HG02642 (cell line): ENCODE data around the gene ZER1.
A peak's percentile ranks its signal among the peaks of the same experiment; 100 is the strongest.

Experiments used
- ATAC-seq: cut with Tn5 transposase; IDR thresholded peaks from one replicate; pipeline ENCODE4 v1.9.1; 2021; ENCODE audit warnings: mild to moderate bottlenecking; ENCODE audit not compliant: unreplicated experiment, poor library complexity

ZER1 gene

DNA sequence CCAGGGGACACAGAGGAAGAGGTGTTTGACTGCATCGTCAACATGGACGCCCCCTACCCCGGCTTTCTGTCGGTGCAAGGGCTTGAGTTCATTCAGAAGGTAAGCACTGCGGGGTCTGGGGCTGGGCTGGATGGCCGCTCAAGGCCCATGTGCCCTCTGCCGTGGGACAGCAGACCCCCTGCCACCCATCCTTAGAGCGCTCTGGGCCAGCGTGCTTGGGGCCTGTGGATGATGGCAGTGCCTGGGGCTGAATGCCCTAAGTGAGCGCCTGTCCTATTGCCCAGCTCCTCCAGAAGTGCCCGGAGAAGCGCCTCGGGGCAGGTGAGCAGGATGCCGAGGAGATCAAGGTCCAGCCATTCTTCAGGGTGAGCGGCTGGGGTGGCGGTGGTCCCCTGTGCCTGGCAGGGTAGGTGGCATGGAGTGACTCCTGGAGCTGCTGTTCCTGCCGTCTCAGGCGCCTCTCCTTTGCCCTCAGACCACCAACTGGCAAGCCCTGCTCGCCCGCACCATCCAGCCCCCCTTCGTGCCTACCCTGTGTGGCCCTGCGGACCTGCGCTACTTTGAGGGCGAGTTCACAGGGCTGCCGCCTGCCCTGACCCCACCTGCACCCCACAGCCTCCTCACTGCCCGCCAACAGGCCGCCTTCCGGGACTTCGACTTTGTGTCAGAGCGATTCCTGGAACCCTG lies 51.7 kb downstream of the ZER1 start:
- no peak for ATAC-seq

DNA sequence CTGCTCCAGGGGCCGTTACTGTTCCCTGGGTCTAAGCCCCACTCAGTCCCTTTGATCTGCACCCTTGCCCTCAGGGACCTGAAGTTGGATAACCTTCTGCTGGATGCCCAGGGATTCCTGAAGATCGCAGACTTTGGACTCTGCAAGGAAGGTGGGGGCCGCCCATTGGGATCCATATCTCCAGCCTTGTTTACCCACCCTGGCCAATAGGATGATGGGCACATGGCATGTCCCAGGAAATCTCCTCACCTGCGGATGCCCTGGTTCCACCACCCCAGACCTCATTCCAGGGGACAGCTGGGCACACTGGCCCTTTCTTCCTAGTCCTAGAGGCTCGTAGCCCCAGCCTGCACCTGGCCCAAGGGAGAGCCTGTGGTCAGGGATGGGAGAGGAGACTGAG lies 53.3 kb downstream of the ZER1 start:
- ATAC-seq, result no peak

- no peak for ATAC-seq
These were observed 53.7 kb downstream of the ZER1 start for GRCh38 chr9:128718047-128718446.

- no peak for ATAC-seq
These were observed 55.0 kb downstream of the ZER1 start for GRCh38 chr9:128716581-128717254.

GRCh38 chr9:128715436-128715750 lies 56.3 kb downstream of the ZER1 start:
- no peak for ATAC-seq

GRCh38 chr9:128714586-128715435 lies 56.9 kb downstream of the ZER1 start:
- ATAC-seq, result no peak

GRCh38 chr9:128713941-128714573 lies 57.7 kb downstream of the ZER1 start:
- ATAC-seq, result no peak

GRCh38 chr9:128713411-128713780 lies 58.3 kb downstream of the ZER1 start:
- no peak for ATAC-seq

DNA sequence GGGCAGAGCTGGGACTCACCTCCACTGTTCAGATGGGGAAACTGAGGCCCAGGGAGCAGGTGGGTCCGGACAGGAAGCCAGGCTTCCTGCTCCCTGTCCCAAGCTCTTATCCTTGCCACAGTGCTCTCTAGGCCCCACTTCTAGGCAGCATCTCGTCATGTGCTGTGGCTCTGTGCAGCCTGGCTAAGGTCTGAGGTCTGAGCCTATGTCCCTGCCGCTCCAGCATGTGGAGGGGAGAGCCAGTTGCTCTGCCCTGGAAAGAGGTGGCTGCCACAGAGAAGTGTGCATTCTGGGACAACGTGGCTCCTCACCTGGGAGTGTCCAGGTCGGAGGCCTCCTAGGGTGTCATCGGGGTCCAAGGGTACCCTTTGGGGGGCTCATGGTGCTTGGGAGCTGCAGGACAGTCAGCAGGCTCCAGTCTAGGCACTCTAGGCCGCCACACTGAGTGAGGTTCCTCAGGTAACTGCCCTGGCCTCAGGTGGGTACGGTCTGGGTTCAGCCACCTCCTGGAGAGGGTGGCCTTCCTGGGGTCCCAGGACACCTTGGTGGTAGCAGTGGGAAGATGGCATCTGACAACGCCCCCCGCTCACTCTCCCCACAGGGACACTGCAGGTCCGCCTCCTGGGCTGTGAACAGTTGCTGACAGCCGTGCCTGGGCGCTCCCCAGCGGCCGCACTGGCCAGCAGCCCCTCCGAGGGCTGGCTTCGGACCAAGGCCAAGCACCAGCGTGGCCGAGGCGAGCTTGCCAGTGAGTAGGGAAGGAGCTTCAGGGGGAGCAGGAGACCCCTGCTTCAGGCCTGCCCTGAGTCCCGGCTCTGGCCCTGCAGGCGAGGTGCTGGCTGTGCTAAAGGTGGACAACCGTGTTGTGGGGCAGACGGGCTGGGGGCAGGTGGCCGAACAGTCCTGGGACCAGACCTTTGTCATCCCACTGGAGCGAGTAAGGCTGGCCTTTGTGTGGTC lies 59.0 kb downstream of the ZER1 start:
- no peak for ATAC-seq

DNA sequence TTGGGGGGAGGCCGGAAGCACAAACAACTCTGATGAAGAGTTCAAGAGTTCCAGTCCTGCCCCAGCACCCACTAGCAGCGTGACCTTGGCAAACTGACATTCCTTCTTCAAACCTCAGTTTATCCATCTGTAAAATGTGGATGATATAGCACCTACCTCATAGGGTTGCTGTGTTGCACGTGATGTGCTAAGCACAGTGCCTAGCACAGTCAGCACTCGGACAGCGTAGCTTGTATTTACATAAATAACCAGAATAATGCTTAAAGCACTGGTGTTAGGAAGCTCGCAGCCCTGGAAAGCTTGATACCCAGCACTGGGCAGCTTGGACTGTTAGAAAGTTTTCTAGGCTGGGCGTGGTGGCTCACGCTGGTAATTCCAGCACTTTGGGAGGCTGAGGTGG lies 64.3 kb downstream of the ZER1 start:
- ATAC-seq, result no peak

DNA sequence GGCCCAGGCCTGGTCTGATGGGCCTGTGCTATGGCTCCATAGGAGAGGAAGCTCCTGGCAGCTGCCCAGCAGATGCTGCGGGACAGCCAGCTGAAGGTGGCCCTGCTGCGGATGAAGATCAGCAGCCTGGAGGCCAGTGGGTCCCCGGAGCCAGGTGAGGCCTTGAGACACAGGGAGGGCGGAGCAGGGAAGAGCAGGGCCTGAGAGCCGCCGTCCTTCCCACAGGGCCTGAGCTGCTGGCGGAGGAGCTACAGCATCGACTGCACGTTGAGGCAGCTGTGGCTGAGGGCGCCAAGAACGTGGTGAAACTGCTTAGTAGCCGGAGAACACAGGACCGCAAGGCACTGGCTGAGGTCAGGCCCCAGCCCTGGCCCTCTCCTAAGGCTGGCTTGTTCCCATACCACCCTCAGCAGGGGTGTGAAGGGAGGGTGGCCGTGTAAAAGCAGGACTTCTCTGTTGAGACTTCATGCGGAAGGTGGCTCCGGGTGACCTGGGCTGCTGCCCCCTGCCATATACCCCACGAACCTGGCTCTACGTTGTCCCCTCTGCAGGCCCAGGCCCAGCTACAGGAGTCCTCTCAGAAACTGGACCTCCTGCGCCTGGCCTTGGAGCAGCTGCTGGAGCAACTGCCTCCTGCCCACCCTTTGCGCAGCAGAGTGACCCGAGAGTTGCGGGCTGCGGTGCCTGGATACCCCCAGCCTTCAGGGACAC lies 64.9 kb downstream of the ZER1 start:
- no peak for ATAC-seq

- ATAC-seq, result no peak
These were observed 65.7 kb downstream of the ZER1 start for GRCh38 chr9:128706045-128706444.

DNA sequence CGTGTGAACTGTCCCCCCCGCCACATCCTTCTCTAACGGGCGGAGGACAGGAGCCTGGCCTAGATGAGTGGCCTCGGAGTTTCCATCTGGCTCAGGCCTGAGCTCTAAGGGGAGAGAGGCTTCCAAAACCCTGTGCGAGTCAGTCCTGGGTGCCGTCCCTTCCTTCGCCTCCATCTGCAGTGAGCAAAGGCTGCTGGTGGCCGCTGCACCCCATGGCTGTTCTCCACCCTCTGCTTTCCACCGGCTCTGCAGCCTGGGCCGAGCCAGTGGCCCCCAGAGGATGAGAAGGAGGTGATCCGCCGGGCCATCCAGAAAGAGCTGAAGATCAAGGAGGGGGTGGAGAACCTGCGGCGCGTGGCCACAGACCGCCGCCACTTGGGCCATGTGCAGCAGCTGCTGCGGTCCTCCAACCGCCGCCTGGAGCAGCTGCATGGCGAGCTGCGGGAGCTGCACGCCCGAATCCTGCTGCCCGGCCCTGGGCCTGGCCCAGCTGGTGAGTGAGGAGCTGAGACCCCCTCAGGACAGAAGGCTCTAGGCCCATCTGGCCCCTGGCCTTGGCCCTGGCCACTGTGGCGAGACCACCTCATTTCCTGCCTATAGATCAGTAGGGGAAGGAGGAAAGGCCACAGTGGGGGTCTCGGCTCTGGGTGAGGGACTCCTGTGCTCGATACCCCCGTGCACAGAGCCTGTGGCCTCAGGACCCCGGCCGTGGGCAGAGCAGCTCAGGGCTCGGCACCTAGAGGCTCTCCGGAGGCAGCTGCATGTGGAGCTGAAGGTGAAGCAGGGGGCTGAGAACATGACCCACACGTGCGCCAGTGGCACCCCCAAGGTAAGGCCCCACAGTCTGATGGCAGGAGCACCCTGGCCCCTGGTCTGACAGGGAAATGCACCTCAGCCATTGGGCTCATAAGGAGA lies 66.4 kb downstream of the ZER1 start:
- ATAC-seq, result no peak

- no peak for ATAC-seq
These were observed 67.4 kb downstream of the ZER1 start for GRCh38 chr9:128704356-128704670.

DNA sequence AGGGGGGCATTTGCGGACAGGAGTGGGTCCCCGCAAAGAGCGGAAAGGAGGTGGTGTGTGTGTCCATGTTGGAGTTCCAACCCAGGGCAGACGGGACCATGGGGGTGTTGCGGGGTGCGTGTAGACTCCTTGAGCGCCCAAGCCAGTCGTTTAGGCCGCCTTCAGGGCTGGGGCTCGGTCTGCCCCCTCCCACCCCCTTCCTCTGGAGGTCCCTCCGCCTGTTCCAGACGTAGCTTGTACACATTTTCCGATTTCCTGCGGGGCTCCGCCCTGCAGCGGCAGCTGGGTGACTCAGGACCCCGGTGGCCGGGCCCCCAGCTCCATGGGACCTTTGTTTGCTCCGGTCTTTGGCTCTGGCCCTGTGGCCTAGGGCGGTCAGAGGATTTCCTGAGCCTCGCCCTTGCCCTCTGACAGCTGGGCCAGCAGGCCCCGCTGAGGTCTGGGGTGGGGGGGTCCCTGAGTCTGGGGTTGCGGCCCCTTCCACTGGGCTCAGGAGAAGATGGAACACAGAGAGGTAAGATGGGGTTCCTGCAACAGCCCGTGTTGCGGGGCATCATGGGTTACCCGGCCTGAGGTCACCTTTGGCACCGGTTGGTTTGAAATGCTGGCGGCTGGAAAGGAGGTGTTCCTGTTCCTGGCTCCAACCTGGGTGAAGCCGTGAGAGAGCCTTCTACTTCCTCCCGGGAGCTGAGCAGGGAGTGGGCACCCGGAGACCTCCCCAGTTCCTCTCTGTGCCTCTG lies 67.9 kb downstream of the ZER1 start:
- ATAC-seq, result no peak

DNA sequence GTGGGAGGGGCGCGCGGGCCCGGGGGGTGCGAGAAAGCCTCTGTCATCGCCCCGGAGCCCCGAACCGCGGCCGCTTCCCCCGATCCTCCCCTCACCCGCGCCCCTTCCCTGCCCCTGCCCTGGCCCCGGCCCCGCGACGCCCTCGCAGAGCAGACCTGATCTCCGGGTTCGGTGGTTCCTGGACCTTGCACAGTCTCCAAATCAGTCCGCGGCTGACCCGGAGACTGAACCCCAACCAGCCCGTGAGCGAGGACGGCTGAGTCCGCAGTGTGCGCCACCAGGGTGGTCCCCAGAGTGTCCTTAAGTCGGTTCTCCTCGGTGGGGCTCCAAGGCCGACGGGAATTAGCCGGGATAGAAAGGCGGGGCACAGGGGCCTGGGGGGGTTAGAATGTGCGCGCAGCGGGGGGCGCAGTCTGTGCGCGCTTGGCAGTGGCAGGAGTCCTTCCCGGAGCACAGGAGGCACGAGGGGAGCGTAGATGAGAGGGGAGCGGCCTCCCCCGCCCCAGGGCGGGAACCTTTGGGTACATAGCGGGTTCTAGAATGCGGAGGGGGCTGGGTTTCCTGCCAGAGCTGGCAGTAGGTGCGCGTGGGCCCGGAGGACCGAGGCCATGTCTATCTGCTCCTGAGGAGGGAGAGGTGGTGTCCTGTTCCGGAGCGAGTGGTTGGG lies 68.6 kb downstream of the ZER1 start:
- no peak for ATAC-seq

- ATAC-seq, result peak; percentile 83
These were observed 69.2 kb downstream of the ZER1 start, which contains the start of gene PKN3 for GRCh38 chr9:128702445-128702948. TSS of gene PKN3 (plus strand) at chr9:128702503. CDS start at chr9:128702916, 413 bp downstream.
